Measurements from ENCODE around the gene GPR84. TPM values are rescaled to one million over a fixed set of nuclear protein-coding genes. Genes with fewer than 3 reads are reported as not detected.
"Not testable (repeated sequence)": the region's sequence is repeated elsewhere in the genome, so short reads cannot be mapped to it uniquely, and the experiment has no call there.

The GPR84 gene
- total and polyA plus RNA-seq, 7 experiments from 2014 or later = 1.2 to 13.1 (median 3.9) TPM; not detected in 4

DNA sequence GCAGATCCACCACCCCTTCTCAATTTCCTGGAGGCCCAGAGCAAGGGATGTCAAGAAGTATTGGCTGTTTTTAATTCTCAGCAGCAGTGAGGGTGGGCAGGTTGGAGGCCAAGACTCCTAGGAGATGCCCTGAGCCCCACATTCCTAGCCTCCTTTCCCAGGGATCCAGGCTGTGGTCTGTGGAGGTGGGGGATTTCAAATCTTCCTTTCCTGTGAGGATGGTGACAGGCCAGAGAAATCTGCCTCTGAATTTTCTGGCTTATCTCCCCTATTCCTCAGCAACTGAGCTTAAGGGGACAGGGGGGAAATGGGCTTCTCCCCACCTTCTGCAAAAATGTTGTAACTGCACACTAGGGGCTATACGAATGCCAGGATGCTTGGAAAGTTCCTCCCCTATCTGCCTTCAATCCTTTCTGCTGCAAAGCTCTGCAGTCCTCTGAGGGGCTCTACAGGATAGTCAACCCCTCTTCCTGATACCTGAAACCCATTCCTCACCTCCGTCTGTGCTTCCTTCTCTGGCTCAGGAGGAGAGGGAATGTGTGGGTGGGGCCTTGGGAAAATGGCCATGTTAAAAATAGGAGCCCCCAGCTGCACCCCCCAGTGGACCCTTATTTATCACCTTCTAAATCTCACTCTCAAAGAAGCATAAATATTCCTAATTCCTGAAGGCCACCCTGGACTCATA, 6.6 kb downstream of the GPR84 start:
- H3K9me3 ChIP-seq (ENCODE audit: control insufficient read depth in 2 of 3, low read length in 3 of 3) = no peaks in the 10 kb centered on the region
- Mint-ChIP-seq H3K9me3 (no peaks in the 10 kb centered on the region), H3K27ac (peak overlapping the region in 2 of 9 donors; percentile 48 to 78), H3K4me3 (peak overlapping the region in 2 of 10 donors; percentile 4 to 32), H3K4me1 (peaks cover 2 to 22% (median 5%) of the 10 kb centered on the region in 7 donors), H3K36me3 (no peaks in the 10 kb centered on the region), H3K27me3 (no peaks in the 10 kb centered on the region)
- ATAC-seq (no peak), DNase-seq (no peak)
- POLR2A ChIA-PET = interaction anchor here (0.8 to 5.6 kb wide), 9 partner anchors 10 to 106 kb away, joined by 3 to 68 read pairs (median 10); partner anchors contain the start of genes CBX5, COPZ1 and HNRNPA1
- intact Hi-C loops (cut with micrococcal nuclease) = loop anchor here in 1 of 2 donors (1.0 to 2.0 kb wide), 2 partner anchors 55 to 168 kb away; no protein-coding TSS in a partner anchor
- H3K4me1 ChIP-seq (ENCODE audit: control insufficient read depth in 2 of 2, insufficient read depth in 2 of 2, low read length in 2 of 2) = peaks cover 5 to 16% of the 10 kb centered on the region in 2 donors
- peak overlapping the region; percentile 88 for H3K4me3 ChIP-seq (ENCODE audit: low read length)
- CTCF ChIA-PET = interaction anchor here (0.5 to 4.0 kb wide), 7 partner anchors 10 to 142 kb away, joined by 3 to 41 read pairs (median 5); partner anchors contain the start of gene COPZ1
- H3K27me3 ChIP-seq (ENCODE audit: control insufficient read depth in 2 of 2, insufficient read depth in 2 of 2, low read length in 2 of 2) = no peaks in the 10 kb centered on the region
- H3K27ac ChIP-seq (ENCODE audit: low read depth, low read length) = peak overlapping the region; percentile 85
- no peaks in the 10 kb centered on the region for H3K36me3 ChIP-seq (ENCODE audit: control insufficient read depth in 2 of 3, insufficient read depth in 3 of 3, low read length in 3 of 3)

DNA sequence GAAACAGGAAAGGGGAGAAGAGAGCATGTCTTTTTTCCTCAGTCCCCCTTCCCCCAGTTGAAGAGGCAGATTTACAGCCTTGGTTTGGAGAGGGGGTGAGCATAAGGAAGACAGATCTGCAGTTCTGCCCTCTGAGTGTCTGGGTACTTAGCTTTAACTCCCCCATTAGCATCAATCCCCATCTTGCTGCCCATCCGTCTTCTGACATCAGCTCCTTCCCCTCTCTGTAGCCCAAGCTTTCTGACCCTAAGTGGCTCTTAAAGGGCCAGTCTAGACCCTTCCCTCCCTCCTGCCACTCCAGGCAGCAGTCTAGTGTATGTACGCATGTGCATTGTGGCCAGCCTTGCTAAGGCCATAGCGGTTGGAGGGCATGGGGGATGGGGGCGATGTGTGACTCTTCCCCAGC, 7.3 kb downstream of the GPR84 start:
- Mint-ChIP-seq H3K36me3 (no peaks in the 10 kb centered on the region), H3K27ac (peak overlapping the region in 4 of 9 donors; percentile 24 to 79 (median 58)), H3K4me1 (peaks cover 8 to 27% (median 12%) of the 10 kb centered on the region in 7 donors), H3K9me3 (no peaks in the 10 kb centered on the region), H3K4me3 (peak overlapping the region in 1 of 10 donors; percentile 4), H3K27me3 (no peaks in the 10 kb centered on the region)
- H3K27ac ChIP-seq (ENCODE audit: low read depth, low read length) = peak overlapping the region; percentile 28
- no peaks in the 10 kb centered on the region for H3K9me3 ChIP-seq (ENCODE audit: control insufficient read depth in 2 of 3, low read length in 3 of 3)
- intact Hi-C loops (cut with micrococcal nuclease) = no loop called here
- ATAC-seq = no peak
- H3K4me1 ChIP-seq (ENCODE audit: control insufficient read depth in 2 of 2, insufficient read depth in 2 of 2, low read length in 2 of 2) = peaks cover 5 to 22% of the 10 kb centered on the region in 2 donors
- ChIA-PET POLR2A (interaction anchor here (0.5 to 5.6 kb wide), 6 partner anchors 23 to 691 kb away, joined by 3 to 68 read pairs (median 7); partner anchors contain the start of genes CBX5, COPZ1 and HNRNPA1), CTCF (interaction anchor here (0.5 to 4.0 kb wide), 9 partner anchors 10 to 141 kb away, joined by 3 to 41 read pairs (median 3); partner anchors contain the start of gene COPZ1)
- H3K27me3 ChIP-seq (ENCODE audit: control insufficient read depth in 2 of 2, insufficient read depth in 2 of 2, low read length in 2 of 2) = no peaks in the 10 kb centered on the region
- no peak for DNase-seq
- H3K4me3 ChIP-seq (ENCODE audit: low read length) = no peak overlapping the region
- H3K36me3 ChIP-seq (ENCODE audit: control insufficient read depth in 2 of 3, insufficient read depth in 3 of 3, low read length in 3 of 3) = no peaks in the 10 kb centered on the region

- ChIA-PET CTCF (interaction anchor here (0.5 to 4.0 kb wide), 6 partner anchors 9 to 63 kb away, joined by 3 to 41 read pairs (median 3); partner anchors contain the start of gene COPZ1), POLR2A (interaction anchor here (0.8 to 5.6 kb wide), 3 partner anchors 27 to 76 kb away, joined by 3 to 68 read pairs (median 3); partner anchors contain the start of genes CBX5 and HNRNPA1)
- ATAC-seq = no peak
- no peak for DNase-seq
- peaks cover 0 to 2% (median 0%) of the 10 kb centered on the region in 3 experiments for H3K36me3 ChIP-seq (ENCODE audit: control insufficient read depth in 2 of 3, insufficient read depth in 3 of 3, low read length in 3 of 3)
- no peak overlapping the region for H3K27ac ChIP-seq (ENCODE audit: low read depth, low read length)
- H3K4me3 ChIP-seq (ENCODE audit: low read length) = no peak overlapping the region
- Mint-ChIP-seq H3K4me3 (peak overlapping the region in 1 of 10 donors; percentile 45), H3K27ac (peak overlapping the region in 8 of 9 donors; percentile 10 to 79 (median 58)), H3K9me3 (no peaks in the 10 kb centered on the region), H3K27me3 (no peaks in the 10 kb centered on the region), H3K36me3 (peaks cover 0 to 2% (median 0%) of the 10 kb centered on the region in 5 donors), H3K4me1 (peaks cover 11 to 34% (median 19%) of the 10 kb centered on the region in 7 donors)
- no peaks in the 10 kb centered on the region for H3K9me3 ChIP-seq (ENCODE audit: control insufficient read depth in 2 of 3, low read length in 3 of 3)
- intact Hi-C loops (cut with micrococcal nuclease) = no loop called here
- H3K27me3 ChIP-seq (ENCODE audit: control insufficient read depth in 2 of 2, insufficient read depth in 2 of 2, low read length in 2 of 2) = no peaks in the 10 kb centered on the region
- peaks cover 5 to 24% of the 10 kb centered on the region in 2 donors for H3K4me1 ChIP-seq (ENCODE audit: control insufficient read depth in 2 of 2, insufficient read depth in 2 of 2, low read length in 2 of 2)
These were observed 8.1 kb downstream of the GPR84 start for GRCh38 chr12:54356228-54356627.

DNA sequence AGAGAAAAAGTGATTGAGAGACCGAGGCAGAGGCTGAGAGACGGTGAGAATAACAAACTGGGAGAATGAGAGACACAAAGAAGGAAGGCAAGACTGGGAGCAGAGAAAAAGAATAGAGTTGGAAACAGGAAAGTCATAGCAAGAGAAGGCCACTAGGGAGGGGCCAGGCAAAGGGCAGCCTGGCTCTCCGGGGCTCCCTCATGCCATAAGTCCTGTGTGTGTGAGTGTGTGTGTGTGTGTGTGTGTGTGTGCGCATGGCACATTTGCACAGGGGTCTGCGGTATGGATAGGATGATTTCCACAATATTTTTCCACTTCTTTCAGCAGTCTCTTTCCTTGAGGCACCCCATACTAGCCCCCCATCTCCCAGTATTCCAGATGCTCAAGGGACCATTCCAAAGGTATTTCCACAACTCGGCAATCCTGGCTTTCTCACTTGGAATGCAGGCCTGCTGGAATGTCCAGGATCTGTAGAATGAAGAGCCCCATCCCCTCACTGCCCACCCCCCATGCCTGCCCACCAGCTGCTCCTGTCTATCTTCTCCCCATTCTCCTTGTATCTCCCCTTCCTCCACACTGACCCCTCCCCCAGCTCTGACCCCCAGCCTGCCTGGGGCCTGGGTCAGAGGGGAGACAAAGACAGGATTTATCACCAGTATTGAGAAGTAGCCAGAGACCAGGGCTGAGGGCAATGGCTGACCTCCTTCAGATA, 9.0 kb downstream of the GPR84 start:
- no peaks in the 10 kb centered on the region for H3K27me3 ChIP-seq (ENCODE audit: control insufficient read depth in 2 of 2, insufficient read depth in 2 of 2, low read length in 2 of 2)
- intact Hi-C loops (cut with micrococcal nuclease) = no loop called here
- Mint-ChIP-seq H3K4me1 (peaks cover 11 to 33% (median 18%) of the 10 kb centered on the region in 7 donors), H3K36me3 (peaks cover 0 to 9% (median 6%) of the 10 kb centered on the region in 5 donors), H3K9me3 (no peaks in the 10 kb centered on the region), H3K27ac (peak overlapping the region in 5 of 9 donors; percentile 10 to 62 (median 48)), H3K4me3 (peak overlapping the region in 1 of 10 donors; percentile 22), H3K27me3 (no peaks in the 10 kb centered on the region)
- POLR2A ChIA-PET = interaction anchor here (0.8 to 5.6 kb wide), 2 partner anchors 61 to 75 kb away, joined by 3 to 68 read pairs; partner anchors contain the start of genes CBX5 and HNRNPA1
- ATAC-seq (no peak), DNase-seq (no peak)
- peaks cover 0 to 11% (median 4%) of the 10 kb centered on the region in 3 experiments for H3K36me3 ChIP-seq (ENCODE audit: control insufficient read depth in 2 of 3, insufficient read depth in 3 of 3, low read length in 3 of 3)
- peaks cover 5 to 24% of the 10 kb centered on the region in 2 donors for H3K4me1 ChIP-seq (ENCODE audit: control insufficient read depth in 2 of 2, insufficient read depth in 2 of 2, low read length in 2 of 2)
- H3K27ac ChIP-seq (ENCODE audit: low read depth, low read length) = no peak overlapping the region
- no peak overlapping the region for H3K4me3 ChIP-seq (ENCODE audit: low read length)
- CTCF ChIA-PET = interaction anchor here (4.0 kb wide), 1 partner anchor 62 kb away, joined by 41 read pairs; no protein-coding TSS in a partner anchor
- H3K9me3 ChIP-seq (ENCODE audit: control insufficient read depth in 2 of 3, low read length in 3 of 3) = no peaks in the 10 kb centered on the region

GRCh38 chr12:54354271-54354670, 10.0 kb downstream of the GPR84 start:
- H3K9me3 Mint-ChIP-seq; H3K9me3 ChIP-seq (ENCODE audit: control insufficient read depth in 2 of 3, low read length in 3 of 3); POLR2A ChIA-PET; H3K4me3 ChIP-seq (ENCODE audit: low read length); H3K27ac ChIP-seq (ENCODE audit: low read depth, low read length); ATAC-seq; H3K27me3 Mint-ChIP-seq; H3K4me3 Mint-ChIP-seq; intact Hi-C loops (cut with micrococcal nuclease); DNase-seq; H3K27me3 ChIP-seq (ENCODE audit: control insufficient read depth in 2 of 2, insufficient read depth in 2 of 2, low read length in 2 of 2): not testable (repeated sequence)
- peaks cover 11 to 33% (median 18%) of the 10 kb centered on the region in 7 donors for H3K4me1 Mint-ChIP-seq
- CTCF ChIA-PET = interaction anchor here (0.8 kb wide), 1 partner anchor 27 kb away, joined by 3 read pairs; no protein-coding TSS in a partner anchor
- H3K27ac Mint-ChIP-seq = peak overlapping the region in 2 of 9 donors; percentile 35 to 52
- peaks cover 0 to 18% of the 10 kb centered on the region in 2 donors for H3K4me1 ChIP-seq (ENCODE audit: control insufficient read depth in 2 of 2, insufficient read depth in 2 of 2, low read length in 2 of 2)
- H3K36me3 ChIP-seq (ENCODE audit: control insufficient read depth in 2 of 3, insufficient read depth in 3 of 3, low read length in 3 of 3) = peaks cover 0 to 21% (median 14%) of the 10 kb centered on the region in 3 experiments
- H3K36me3 Mint-ChIP-seq = peaks cover 6 to 15% (median 11%) of the 10 kb centered on the region in 5 donors
